K562 (cell line): ENCODE measurements around the gene VEGFA. TPM values are rescaled to one million over a fixed set of nuclear protein-coding genes. Genes with fewer than 3 reads are reported as not detected.

Experiments used
- ARID4B ChIP-seq: sonication (generic); formaldehyde crosslinking; IDR thresholded peaks from 2 replicates; pipeline ENCODE4 v1.8.0; 2022; ENCODE audit warnings: mild to moderate bottlenecking, missing genetic modification reagents
- MYBL2 ChIP-seq, 2 experiments: fragments of 450-650 bp in 1 of 2; sonication (generic) in 1 of 2; formaldehyde crosslinking in 1 of 2; IDR thresholded peaks; 2 replicates each; pipeline versions ENCODE4 v1.6.1 to v1.8.1; 2017 to 2022; ENCODE audit warnings: borderline replicate concordance in 1 of 2, inconsistent platforms in 1 of 2, low read depth in 1 of 2, mild to moderate bottlenecking in 1 of 2, missing genetic modification reagents in 1 of 2, moderate library complexity in 1 of 2
- SFPQ ChIP-seq: fragments of 200-400 bp; formaldehyde crosslinking; IDR thresholded peaks from 2 replicates; pipeline ENCODE4 v1.6.1; 2017; ENCODE audit warnings: mild to moderate bottlenecking, low read depth, low read length, moderate library complexity
- TBP ChIP-seq: optimal IDR thresholded peaks from 2 replicates; pipeline ENCODE3; 2011; ENCODE audit warnings: low read depth, low read length, improper control_type of control experiment
- TEAD1 ChIP-seq, 2 experiments: fragments of 450-650 bp in 1 of 2; sonication (generic) in 1 of 2; formaldehyde crosslinking; IDR thresholded peaks; 2 replicates each; pipeline versions ENCODE4 v1.4.0 to v1.8.0; 2020 to 2022; ENCODE audit warnings: mild to moderate bottlenecking in 2 of 2, missing genetic modification reagents in 1 of 2
- ZMIZ1 ChIP-seq, 2 experiments: fragments of 150-350 bp in 1 of 2; IDR thresholded peaks; 2 replicates each; pipeline ENCODE4 v1.6.1; 2012 to 2016; ENCODE audit warnings: low read depth in 2 of 2, low read length in 2 of 2, mild to moderate bottlenecking in 1 of 2, moderate library complexity in 1 of 2
- ZNF57 ChIP-seq: fragments of 450-650 bp; formaldehyde crosslinking; IDR thresholded peaks from 2 replicates; pipeline ENCODE4 v1.4.0; 2020; ENCODE audit warnings: mild to moderate bottlenecking, moderate library complexity
- ZNF764 ChIP-seq: fragments of 250-450 bp; sonication (Bioruptor Pico); IDR thresholded peaks from 2 replicates; pipeline ENCODE4 v1.4.0; 2020; ENCODE audit warnings: low read depth, mild to moderate bottlenecking, moderate library complexity
- polyA plus RNA-seq, 8 experiments: library from polyadenylated mRNA; depleted of rRNA in 4 of 8; stranded (reverse) in 5 of 8; unstranded in 3 of 8; fragments of >200 nt; fragmentation: Nextera tagmentation in 2 of 8; fragmentation: Illumina TruSeq in 1 of 8; extraction: Ambion mirVana in 2 of 8; extraction: Trizol in 1 of 8; gene quantifications; 2 replicates each; pipeline versions ENCODE4 v1.2.1 to v1.2.3, GENCODE V29; 2011 to 2014; ENCODE audit warnings: inconsistent platforms in 1 of 8, missing spikeins in 1 of 8
- total RNA-seq, 7 experiments: library from RNA; depleted of rRNA in 6 of 7; stranded (reverse); fragments of >200 nt in 6 of 7; fragmentation: Illumina TruSeq in 2 of 7; extraction: Trizol in 2 of 7; gene quantifications; 2 replicates each; pipeline versions ENCODE4 v1.2.1 to v1.2.3, GENCODE V29; 2011 to 2021; ENCODE audit warnings: low replicate concordance in 1 of 7

VEGFA gene
- total and polyA plus RNA-seq, 9 of the 15 experiments (the other 6 are each of a cell fraction or from before 2014, with no cell fraction given): 14.0 to 271 (median 124) TPM

GRCh38 chr6:43774776-43775534, 4.9 kb downstream of the VEGFA start (continued):
- TF ChIP-seq ARID4B: peak; percentile 79; the same call in 1 of the 2 replicates
- no peak for TF ChIP-seq ZMIZ1 (IDR thresholded peaks at IDR 0.05; ENCODE audit: low read depth in 2 of 2, low read length in 2 of 2)
- peak; percentile 31 for TF ChIP-seq TBP
- no peak for TF ChIP-seq ZNF57 (CRISPR knock-in tag)
- TF ChIP-seq SFPQ: no peak
- 0 out of 4 replicates have a peak, but pooled peaks have one; percentile 36 to 57 for TF ChIP-seq TEAD1 (CRISPR knock-in tag; IDR thresholded peaks at IDR 0.05)
- TF ChIP-seq ZNF764 (CRISPR knock-in tag): no peak
- no peak for TF ChIP-seq MYBL2 (IDR thresholded peaks at IDR 0.05; ENCODE audit: low read depth)
- TF ChIP-seq MYBL2 (CRISPR knock-in tag; IDR thresholded peaks at IDR 0.05; ENCODE audit: borderline replicate concordance): no peak
